Activated CD4-positive, alpha-beta T cell treated with anti-CD3 and anti-CD28 coated beads for 24 hours (primary cell): Measurements from ENCODE around the gene RNF34.

Experiments used
- DNase-seq, 2 donors: peaks; one replicate each; pipeline ENCODE4 v3.0.0-alpha.2; 2020; ENCODE audit warnings: low read depth in 2 of 2

The RNF34 gene

GRCh38 chr12:121439715-121440114, 39.8 kb downstream of the RNF34 start:
- DNase-seq = no peak

GRCh38 chr12:121440768-121441167, 40.9 kb downstream of the RNF34 start:
- DNase-seq = no peak

GRCh38 chr12:121441555-121441954, 41.6 kb downstream of the RNF34 start:
- no peak for DNase-seq

GRCh38 chr12:121442028-121442948, 42.4 kb downstream of the RNF34 start:
- no peak for DNase-seq

GRCh38 chr12:121443193-121443870, 43.4 kb downstream of the RNF34 start:
- DNase-seq = peak; percentile 60 to 61

- no peak for DNase-seq
Observed at GRCh38 chr12:121443911-121444841, 44.3 kb downstream of the RNF34 start.

GRCh38 chr12:121444842-121445202, 44.9 kb downstream of the RNF34 start:
- DNase-seq = no peak

GRCh38 chr12:121446750-121447149, 46.8 kb downstream of the RNF34 start:
- no peak for DNase-seq

- DNase-seq = no peak
Observed at GRCh38 chr12:121448771-121449315, 48.9 kb downstream of the RNF34 start.

- no peak for DNase-seq
Observed at GRCh38 chr12:121451961-121452339, 52.0 kb downstream of the RNF34 start.

- DNase-seq = no peak
Observed at GRCh38 chr12:121452340-121452984, 52.5 kb downstream of the RNF34 start.

- no peak for DNase-seq
Observed at GRCh38 chr12:121452985-121453360, 53.1 kb downstream of the RNF34 start.

GRCh38 chr12:121453629-121454028, 53.7 kb downstream of the RNF34 start:
- no peak for DNase-seq

GRCh38 chr12:121454921-121455320, 55.0 kb downstream of the RNF34 start:
- no peak for DNase-seq

GRCh38 chr12:121455766-121456420, 56.0 kb downstream of the RNF34 start:
- no peak for DNase-seq

GRCh38 chr12:121456551-121456950, 56.6 kb downstream of the RNF34 start:
- no peak for DNase-seq

GRCh38 chr12:121461048-121461447, 61.1 kb downstream of the RNF34 start:
- DNase-seq = no peak

- DNase-seq = no peak
Observed at GRCh38 chr12:121464331-121464730, 64.4 kb downstream of the RNF34 start.

- DNase-seq = peak in 1 of 2 donors; percentile 26
Observed at GRCh38 chr12:121465921-121466793, 66.2 kb downstream of the RNF34 start.
